Stimulated activated CD4-positive, alpha-beta T cell treated with anti-CD3 and anti-CD28 coated beads, Interleukin-1b, Interleukin-23, amount 100 ng/mL, for 4 hours (primary cell): ENCODE measurements around the gene M1AP.
A peak's percentile ranks its signal among the peaks of the same experiment; 100 is the strongest.

ENCODE experiments used
- DNase-seq, 2 donors: peaks; one replicate each; pipeline ENCODE4 v3.0.0-alpha.2; 2020; ENCODE audit warnings: low read depth in 2 of 2

M1AP gene

DNA sequence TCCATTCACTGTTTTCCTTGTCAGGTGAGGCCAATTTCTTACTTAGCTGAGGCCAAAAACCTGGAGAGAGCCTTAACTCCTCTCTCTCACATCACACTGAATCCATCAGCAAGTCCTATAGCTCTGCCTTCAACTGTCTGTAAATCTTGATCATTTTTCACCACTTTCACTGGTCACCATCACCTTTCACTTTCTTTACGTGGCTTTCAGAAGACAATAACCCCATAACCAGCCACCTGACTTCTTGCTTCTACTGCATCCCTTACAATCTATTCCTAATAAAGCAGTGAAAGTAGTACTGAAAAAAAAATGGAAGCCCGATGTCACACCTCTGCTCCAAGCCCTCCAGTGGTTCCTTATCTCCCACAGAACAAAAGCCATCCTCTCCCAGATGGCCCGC lies 102.1 kb downstream of the M1AP start:
- DNase-seq, result no peak

DNA sequence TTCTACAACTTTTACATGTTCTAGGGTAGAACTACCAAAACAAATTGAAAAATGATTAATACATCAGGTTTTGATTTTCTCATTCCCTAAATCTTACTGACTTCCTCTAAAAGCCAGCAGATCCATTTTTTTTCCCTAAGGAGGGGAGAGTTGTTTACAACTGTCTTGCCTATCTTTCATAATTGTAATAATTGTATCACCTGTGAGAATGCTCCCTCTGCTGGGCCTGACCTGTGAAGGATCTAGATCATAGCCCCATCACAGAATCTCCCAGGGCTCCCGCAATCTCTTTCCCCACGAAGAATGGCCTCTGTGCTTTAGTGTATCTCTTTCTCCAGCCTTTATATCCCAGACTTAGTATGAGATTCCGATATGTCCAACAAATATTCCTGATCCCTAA lies 103.5 kb downstream of the M1AP start:
- DNase-seq, result no peak

DNA sequence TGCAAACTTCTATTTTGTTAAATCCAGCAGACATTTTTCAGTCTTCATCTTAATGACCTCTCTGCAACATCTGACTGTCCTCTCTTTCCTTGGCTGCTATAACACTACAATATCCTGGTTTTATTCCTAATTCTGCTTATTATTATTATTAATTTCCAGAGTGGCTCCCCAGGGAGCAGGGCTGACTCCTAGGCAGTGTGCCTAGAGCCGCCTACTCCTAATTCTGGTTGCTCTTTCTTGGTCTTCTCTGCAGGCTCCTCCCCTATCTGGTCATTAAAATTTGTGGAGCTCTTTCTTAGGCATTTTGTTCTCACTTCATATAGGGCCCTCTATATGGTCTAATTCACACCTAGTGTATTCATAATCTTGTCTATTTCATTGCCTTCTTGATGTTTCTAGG lies 105.2 kb downstream of the M1AP start:
- no peak for DNase-seq

DNA sequence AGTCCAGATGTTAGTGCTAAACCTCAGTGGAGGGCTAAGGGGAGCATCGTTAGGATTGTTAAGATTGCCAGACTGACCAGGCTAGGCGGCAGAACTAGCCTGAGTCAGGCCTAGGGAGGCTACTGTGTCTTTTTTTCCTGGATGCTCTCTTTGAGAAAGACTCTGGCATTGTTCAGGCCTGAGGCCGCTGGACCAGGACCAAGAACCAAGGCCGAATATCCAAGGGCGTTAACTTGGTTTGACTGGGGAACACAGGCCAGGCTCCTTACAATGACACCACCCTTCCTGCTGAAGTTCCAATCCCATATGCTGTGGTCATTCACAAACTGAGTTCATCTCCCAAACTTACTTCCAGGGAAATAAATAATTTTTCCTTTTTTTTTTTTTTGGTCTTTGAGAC lies 107.8 kb downstream of the M1AP start:
- DNase-seq, result no peak

DNA sequence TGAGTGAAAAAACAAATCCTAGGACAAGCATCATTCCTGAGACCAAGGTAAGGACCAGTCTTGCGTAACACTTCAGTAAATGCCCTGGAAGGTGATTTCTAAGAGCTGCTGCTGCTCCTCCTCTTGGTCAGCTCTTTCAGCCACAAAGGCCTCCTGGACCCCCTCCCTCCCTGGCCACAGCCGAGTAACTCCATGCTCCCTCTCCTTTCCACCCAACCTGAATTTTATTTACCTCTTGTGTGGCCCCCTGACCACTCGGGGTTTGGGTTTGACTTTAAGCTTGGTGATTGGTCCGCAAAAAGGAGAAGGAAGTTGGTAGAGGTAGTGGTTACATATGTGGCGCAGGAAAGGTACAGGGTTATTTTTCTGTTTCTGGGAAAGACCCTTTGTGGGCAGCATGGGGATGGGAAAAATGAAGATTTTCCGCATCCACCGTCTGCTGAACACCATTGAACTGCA lies 109.2 kb downstream of the M1AP start:
- DNase-seq, result no peak

DNA sequence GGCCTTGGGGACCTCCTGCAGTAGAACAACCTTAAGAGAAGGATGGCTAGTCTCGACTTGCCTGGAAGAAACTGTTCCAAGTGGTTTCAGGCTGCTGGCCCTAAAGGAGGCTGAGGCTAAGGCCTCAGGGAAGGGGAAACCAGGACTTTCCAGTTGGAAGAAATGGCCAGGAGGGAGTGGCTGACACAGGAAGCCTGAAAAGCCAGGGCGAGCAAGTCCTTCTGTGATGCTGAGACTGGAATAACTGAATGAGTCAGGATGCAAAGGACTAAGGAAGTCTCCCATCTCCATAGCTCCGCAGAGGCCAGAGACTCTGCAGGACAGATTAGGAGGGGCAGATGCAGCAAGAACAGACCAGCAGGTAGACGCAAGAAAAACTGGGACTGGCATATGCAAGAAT lies 111.0 kb downstream of the M1AP start:
- DNase-seq, result no peak

DNA sequence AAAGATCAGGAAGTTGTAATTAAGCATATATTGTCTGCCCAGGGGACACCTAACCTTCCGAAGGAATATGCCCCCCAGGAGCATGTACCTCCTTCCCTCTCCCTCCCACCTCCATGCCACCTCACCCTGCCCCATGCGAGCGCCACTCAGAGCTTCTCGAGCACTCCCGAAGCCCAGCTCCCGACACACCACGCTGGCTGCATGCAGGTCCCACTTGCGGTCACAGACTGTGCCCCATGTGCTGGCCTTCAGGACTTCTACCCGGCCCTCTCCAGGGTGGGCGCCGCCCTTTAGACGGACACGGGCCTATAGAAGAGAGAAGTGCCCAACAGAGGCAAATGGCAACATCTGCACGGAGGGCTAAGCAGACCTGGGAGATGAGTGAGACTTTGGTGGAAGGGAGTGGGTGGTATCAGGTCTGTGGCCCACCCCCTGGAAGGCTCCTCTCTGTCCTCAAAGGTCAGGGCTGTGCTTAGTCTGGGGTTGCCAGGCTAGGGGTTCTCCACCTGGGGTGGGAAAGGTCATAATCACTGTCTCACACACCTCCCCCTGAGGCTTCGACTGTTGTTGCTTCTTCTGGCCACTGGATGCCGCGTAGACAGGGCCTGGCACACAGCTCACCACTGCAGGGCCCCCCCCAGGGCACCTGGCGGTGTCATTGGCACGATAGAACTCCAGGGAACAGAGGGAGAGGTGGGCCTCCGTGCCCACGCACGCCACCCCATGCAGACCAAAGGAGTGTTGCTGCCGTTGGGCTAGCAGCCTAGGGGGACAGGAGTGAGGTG lies 111.8 kb downstream of the M1AP start:
- no peak for DNase-seq

DNA sequence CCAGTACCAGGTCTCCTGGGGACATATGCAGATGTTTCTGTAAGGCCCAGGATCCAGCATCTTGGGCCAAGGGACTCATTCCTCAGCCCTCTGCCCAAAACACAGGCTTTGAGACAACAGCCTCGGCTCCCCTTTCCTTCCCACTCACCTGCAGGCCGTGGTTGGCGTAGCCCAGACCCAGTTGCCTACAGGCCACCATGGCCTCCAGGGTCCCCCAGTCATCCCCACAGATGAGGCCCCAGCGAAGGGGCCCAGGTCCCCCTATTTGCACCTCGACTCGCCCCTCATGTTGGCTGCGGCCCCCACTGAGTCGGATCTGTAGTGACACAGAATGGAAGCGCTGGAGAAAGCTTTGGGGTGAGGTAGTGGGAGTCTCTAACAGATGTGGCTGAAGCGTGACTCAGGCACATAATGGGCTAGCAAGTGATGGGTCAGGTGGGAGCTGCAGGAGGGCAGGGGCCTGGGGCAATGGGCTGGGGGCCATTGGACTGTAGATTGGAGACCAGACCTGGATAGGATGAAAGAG lies 112.6 kb downstream of the M1AP start:
- no peak for DNase-seq

DNA sequence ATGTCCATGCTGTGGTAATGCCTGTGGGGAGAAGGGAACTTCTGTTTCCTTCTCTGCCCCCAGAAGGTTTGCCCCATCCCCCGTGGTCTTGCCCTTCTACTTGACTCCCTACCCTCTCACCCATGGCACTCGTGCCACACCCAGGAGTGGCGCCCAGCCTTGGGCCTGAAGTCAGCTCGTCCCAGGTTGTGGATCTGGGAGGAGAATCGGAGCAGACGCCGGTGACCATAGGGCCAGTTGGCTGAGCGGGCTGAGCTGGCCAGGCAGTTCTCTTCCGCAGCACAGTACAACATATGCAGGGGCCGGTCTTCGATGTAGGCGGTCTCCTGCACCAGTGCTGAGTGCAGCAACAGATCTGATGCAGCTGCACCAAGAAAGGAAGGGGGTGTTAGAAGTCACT lies 113.7 kb downstream of the M1AP start:
- no peak for DNase-seq

DNA sequence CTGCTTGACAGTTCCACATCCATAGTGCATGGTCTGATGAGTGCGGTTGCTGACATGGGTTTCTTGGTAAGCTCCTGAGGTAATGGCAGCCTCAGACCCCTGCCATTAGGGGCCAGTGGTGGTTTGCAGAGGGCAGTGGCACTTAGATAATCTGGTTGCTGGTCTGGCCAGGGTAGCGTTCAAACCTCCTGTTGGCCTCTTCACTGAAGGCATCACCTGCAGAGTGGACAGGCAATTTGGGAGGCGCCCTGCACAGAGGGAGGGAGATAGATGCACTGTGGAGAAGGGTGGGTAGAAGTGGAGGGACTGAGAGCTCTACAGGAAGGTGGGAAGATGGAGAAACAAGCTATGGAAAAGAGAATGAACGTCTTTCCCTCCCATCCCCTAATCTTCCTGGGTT lies 114.7 kb downstream of the M1AP start:
- DNase-seq, result no peak

DNA sequence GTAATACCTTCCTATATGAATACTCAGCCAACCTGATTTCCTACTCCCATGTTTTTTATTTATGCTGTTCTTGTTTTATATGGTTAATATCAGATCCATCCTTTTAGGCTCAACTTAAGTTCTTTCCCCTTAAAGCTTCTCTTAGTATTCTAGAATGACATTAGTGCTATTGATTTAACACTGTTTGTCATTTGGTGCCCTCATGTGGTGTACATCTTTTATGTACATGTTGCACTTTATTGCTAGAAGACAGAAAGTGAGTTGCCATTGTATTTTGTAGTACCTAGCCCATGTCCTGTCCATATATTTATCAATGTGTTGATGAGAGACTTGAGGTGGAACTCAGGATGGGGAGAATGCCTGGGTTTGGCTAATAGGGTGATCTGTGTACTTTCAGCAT lies 115.9 kb downstream of the M1AP start:
- DNase-seq, result no peak

DNA sequence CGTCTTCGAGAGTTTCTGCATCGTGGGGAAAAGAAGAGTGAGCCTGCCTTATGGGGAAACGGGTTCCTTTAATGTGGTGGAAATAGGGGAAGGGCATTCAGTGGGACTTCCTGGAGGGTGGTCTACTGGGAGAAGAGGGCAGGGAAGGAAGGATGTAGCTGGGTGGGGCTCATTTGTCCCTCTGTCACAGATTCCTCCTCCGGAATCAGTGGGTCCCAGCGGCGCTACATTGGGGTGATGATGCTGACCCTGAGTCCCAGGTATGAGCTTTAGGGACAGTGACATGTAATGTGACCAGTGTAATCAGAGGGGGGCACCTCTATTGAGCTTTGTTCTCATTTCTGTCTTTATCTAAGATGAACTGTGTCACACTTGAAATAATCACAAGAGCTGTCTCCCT lies 116.5 kb downstream of the M1AP start:
- no peak for DNase-seq

DNA sequence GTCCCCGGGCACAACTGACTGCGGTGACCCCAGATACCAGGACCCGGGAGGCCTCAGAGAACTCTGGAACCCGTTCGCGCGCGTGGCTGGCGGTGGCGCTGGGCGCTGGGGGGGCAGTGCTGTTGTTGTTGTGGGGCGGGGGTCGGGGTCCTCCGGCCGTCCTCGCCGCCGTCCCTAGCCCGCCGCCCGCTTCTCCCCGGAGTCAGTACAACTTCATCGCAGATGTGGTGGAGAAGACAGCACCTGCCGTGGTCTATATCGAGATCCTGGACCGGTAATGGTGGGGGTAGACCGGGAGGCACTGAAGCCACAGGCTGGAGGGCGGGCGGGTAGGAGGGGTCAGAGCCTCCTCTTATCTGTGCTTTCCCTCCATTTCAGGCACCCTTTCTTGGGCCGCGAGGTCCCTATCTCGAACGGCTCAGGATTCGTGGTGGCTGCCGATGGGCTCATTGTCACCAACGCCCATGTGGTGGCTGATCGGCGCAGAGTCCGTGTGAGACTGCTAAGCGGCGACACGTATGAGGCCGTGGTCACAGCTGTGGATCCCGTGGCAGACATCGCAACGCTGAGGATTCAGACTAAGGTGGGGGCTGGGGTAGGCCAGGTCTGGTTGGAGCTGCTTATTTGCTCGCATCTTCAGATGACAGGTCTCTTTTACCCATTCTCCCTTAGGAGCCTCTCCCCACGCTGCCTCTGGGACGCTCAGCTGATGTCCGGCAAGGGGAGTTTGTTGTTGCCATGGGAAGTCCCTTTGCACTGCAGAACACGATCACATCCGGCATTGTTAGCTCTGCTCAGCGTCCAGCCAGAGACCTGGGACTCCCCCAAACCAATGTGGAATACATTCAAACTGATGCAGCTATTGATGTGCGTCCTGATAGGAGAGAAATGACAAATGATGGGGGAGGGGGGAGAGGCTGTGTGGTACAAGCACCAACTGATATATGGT lies 117.6 kb downstream of the M1AP start:
- peak in 1 of 2 donors; percentile 22 for DNase-seq

DNA sequence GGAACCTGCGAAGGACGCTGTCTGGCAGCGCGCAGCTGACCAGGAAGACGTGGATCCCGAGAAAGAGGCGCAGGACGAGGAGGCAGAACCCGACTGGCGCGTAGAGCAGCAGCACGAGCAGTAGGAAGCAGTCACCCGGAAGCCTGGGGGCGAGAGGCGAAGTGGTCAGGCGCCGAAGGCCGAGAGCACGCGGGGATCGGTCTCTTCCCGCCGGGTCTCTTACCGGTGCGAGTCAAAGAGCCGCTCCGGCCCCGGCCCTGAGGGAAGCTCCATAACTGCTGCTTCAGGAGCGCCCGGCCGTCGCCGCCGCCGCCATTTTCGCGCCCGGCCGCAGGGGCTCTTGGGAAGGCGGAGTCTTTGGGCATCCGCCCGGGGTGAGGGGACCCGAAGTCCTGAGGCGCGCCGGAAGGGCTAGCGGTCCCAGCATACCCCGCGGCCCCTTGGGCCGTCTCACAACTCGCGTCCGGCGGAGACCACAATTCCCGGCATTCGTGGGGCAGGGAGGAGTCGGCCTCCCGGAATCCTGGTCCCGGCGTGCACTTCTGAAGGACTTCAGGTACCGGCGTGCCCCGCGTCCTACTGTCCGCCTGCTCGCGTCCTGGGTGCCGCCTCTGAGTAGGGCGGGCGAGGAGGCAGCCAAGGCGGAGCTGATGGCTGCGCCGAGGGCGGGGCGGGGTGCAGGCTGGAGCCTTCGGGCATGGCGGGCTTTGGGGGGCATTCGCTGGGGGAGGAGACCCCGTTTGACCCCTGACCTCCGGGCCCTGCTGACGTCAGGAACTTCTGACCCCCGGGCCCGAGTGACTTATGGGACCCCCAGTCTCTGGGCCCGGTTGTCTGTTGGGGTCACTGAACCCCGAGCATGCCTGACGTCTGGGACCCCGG lies 118.5 kb downstream of the M1AP start, which contains the start of the genes AUP1 and HTRA2:
AUP1 (minus strand) TSS at position 350 of the 882 bp plus-strand sequence; CDS start at position 273, 77 bp downstream.
HTRA2 (plus strand) TSS at position 577 of the 882 bp plus-strand sequence; CDS start at position 651, 74 bp downstream.
- peak; percentile 76 to 86 for DNase-seq

DNA sequence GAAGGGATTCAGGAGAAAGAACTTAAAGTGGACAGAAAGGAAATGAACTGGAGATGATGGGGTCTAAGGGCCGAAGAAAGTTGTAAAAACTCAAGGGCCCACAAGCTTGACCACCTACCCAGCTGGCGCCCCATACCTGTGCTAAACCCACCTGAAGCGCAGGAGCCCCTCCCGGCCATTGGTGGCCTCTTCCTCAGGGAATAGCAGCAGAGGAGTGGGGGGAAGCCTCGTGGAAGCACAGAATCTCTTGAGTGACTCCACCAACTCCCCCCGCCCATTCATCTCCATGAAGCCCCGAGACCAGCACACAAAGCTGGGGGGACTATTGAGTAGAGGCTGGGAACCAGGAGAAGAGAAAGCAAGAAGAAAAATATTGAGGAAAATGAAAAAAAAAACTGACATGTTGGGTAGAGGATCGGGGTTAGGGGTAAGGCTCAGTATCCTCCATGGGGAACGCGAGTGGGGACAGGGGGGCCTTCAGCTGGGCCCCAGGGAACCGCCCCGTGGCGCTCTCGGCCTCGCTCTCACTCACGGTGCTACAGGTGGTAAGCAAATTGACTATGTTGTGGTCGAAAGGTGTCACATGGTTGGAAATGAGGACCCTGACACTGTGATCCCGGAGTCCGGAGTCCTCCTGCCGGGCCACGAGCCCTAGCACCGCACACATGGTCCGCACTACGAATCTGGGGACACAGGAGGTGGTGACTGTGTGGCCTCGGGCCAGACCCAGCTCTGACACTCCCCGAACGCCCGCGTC lies 119.4 kb downstream of the M1AP start:
- no peak for DNase-seq

DNA sequence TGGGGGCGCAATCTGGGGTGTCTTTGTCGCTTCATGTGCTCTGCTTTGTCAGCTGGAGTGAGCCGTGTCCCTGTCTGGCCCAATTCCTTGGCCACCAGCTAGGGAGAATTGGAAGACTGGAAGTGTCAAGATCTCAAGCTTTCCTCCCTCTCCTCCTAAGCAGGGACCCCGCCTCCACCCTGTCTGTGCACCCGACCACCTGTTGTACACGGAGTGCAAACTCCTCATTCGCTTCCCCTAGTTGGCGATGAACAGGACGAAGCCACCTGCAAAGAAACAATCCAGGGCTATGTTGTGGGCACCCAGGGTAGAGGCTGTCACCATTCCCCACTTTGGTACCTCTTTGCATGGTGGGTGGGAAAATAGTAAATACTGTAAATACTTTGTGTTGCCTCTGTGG lies 120.4 kb downstream of the M1AP start:
- DNase-seq, result no peak

DNA sequence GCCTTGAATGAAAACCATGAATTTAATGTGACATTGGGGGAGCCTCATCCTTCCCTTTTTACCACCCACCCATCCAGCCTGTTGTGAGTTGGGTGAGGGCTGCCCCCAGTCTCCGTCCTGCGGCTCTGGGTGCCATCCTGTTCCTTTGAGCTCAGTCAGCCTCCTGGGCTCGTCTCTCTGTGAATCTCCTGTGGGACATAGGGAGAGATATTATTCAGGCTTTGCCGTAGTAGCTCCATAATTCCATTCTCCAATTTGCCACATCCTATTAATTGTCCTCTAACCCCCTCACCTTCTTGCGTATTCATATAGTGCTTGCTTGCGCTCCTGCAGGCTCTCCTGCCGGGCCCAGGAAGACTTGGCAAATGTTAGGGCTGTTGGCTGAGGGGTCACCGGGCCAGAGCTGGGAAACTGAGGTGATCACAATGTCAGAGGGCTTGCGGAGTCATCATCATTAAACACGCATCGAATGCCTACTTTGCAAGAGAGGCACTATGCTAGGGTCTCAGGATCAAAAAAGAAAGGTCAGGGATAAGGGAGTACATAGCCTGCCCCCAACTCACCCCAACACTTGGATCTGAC lies 121.4 kb downstream of the M1AP start:
- DNase-seq, result no peak

DNA sequence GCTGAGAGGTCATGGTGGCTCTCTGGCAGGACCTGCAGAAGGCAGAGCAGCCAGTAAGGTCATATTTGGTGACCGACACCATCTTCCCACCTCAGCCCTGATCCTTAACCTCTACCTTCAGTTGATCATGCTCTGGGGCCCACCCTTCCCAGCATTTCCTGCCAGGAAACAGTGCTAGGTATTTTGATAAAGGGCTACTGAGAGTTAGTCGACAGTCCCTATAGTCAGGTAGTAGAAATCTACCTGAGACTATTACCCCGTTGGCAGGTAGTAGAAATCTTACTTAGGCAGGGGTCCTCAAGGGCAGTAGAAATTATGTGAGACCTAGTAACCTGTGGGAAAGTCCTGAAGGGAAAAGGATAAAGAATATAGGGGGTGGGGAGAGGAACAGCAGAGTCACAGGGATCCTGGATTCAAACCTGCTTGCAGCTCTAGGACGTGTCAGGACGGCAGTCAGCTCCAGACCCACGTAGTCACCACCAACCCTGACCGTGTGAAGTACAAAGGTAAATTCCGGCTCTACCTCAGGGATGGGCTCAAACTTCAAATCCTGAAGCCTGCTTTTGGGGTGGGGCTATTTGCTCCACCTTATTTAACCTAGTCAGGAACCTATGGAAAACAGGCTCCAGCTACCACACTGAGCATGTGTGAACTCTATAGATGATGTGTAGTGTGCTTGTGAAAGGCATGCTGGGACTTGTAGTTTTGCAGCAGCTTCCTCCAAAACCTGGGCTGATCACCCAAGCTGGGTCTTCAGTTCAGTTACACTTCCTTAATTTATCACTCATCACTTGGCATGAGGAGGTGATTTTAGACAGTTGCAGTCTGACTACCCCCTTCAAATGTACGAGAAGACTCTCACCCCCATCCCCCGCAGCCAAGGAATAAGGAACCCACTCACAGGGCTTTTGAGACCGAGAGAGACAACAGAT lies 122.1 kb downstream of the M1AP start, which contains the start of gene DQX1:
DQX1 (minus strand) TSS at position 515 of the 932 bp plus-strand sequence; CDS start at position 13, 502 bp downstream.
- DNase-seq, result no peak
